ENCODE data around the gene TRAF4. TPM values are rescaled to one million over a fixed set of nuclear protein-coding genes. Genes with fewer than 3 reads are reported as not detected.

The TRAF4 gene
- total and polyA plus RNA-seq, 9 of the 15 experiments (the other 6 are each of a cell fraction or from before 2014, with no cell fraction given) = 2.4 to 147 (median 72.4) TPM

DNA sequence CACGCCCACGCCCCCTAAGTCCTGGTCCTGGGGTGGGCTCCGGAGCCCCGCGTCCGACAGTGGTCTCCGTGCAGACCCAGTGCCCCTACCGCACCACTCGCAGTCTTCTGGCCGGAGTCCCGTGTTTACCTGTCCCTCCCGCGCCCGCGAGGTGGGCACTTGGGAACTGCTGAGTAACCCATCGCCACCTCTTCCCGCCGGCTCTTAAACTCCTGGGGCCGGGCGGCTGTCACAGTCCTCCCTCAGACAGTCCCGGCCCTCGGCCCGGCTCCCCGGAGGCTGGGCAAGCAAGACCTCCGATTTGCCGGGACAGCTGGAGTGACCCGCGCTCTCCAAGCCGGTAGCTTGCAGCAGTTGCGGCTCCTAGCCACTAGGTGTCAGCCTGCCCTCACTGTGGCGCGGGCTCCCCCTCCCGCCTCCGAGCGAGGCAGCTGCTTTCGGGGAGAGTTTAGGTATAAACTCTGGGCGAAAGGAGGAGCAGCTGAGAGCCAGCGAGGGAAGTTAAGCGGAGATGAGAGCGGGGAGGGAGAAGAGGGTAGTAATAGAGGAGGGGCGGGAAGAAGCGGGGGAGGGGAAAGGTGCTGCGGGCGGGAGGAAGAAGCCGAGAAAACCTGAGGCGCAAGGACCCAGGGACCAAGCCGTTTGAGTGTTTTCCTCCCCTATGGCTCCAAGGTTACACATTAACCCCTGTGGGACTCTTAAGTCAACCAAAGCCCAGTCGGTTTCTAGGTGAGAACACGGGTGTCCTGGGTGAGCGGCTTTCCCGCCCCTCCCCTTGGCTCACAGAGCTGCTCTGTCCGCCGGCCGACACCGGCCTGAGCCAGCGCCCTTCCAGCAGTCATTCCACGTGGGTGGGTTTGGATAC is 17.0 kb upstream of the TRAF4 start (continued):
- TF ChIP-seq, protein P1, sequence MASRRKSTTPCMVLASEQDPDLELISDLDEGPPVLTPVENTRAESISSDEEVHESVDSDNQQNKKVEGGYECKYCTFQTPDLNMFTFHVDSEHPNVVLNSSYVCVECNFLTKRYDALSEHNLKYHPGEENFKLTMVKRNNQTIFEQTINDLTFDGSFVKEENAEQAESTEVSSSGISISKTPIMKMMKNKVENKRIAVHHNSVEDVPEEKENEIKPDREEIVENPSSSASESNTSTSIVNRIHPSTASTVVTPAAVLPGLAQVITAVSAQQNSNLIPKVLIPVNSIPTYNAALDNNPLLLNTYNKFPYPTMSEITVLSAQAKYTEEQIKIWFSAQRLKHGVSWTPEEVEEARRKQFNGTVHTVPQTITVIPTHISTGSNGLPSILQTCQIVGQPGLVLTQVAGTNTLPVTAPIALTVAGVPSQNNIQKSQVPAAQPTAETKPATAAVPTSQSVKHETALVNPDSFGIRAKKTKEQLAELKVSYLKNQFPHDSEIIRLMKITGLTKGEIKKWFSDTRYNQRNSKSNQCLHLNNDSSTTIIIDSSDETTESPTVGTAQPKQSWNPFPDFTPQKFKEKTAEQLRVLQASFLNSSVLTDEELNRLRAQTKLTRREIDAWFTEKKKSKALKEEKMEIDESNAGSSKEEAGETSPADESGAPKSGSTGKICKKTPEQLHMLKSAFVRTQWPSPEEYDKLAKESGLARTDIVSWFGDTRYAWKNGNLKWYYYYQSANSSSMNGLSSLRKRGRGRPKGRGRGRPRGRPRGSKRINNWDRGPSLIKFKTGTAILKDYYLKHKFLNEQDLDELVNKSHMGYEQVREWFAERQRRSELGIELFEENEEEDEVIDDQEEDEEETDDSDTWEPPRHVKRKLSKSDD (conservative IDR thresholded peaks at IDR 0.05; ENCODE audit: low read length) = 0 out of 2 replicates have a peak, but pooled peaks have one; percentile 37
- peak; percentile 70 for TF ChIP-seq CBFB (CRISPR knock-in tag; IDR thresholded peaks at IDR 0.05)
- peak; percentile 68 for TF ChIP-seq MXI1 (IDR thresholded peaks at IDR 0.05; ENCODE audit: low read depth, low read length)
- TF ChIP-seq SRSF3 (IDR thresholded peaks at IDR 0.05; ENCODE audit: insufficient read depth, low read length) = no peak
- TF ChIP-seq NONO (IDR thresholded peaks at IDR 0.05; ENCODE audit: low read depth in 2 of 2, low read length in 1 of 2) = no peak
- peak; percentile 2; the same call in 1 of the 2 replicates for TF ChIP-seq TEAD4 (IDR thresholded peaks at IDR 0.05; ENCODE audit: low read length)
- TF ChIP-seq TEAD4 (CRISPR knock-in tag; IDR thresholded peaks at IDR 0.05; ENCODE audit: borderline replicate concordance) = no peak
- no peak for TF ChIP-seq ZNF778 (CRISPR knock-in tag; IDR thresholded peaks at IDR 0.05)
- TF ChIP-seq, protein P2, sequence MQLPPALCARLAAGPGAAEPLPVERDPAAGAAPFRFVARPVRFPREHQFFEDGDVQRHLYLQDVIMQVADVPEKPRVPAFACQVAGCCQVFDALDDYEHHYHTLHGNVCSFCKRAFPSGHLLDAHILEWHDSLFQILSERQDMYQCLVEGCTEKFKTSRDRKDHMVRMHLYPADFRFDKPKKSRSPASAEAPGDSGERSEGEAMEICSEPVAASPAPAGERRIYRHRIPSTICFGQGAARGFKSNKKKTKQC (CRISPR knock-in tag; IDR thresholded peaks at IDR 0.05) = no peak; the same call in 1 of the 2 replicates
- TF ChIP-seq SRSF7 (optimal IDR thresholded peaks at IDR 0.05; ENCODE audit: low read depth, low read length) = no peak
- no peak for TF ChIP-seq GATA2 (CRISPR knock-in tag; IDR thresholded peaks at IDR 0.05)
- TF ChIP-seq, protein P3, sequence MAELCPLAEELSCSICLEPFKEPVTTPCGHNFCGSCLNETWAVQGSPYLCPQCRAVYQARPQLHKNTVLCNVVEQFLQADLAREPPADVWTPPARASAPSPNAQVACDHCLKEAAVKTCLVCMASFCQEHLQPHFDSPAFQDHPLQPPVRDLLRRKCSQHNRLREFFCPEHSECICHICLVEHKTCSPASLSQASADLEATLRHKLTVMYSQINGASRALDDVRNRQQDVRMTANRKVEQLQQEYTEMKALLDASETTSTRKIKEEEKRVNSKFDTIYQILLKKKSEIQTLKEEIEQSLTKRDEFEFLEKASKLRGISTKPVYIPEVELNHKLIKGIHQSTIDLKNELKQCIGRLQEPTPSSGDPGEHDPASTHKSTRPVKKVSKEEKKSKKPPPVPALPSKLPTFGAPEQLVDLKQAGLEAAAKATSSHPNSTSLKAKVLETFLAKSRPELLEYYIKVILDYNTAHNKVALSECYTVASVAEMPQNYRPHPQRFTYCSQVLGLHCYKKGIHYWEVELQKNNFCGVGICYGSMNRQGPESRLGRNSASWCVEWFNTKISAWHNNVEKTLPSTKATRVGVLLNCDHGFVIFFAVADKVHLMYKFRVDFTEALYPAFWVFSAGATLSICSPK (IDR thresholded peaks at IDR 0.05; ENCODE audit: borderline replicate concordance) = no peak
- no peak for TF ChIP-seq HDAC6 (IDR thresholded peaks at IDR 0.05; ENCODE audit: low read depth, low read length)
- no peak for TF ChIP-seq CBX8 (IDR thresholded peaks at IDR 0.05; ENCODE audit: borderline replicate concordance, extremely low read depth, low read depth, low read length, poor library complexity, severe bottlenecking)
- TF ChIP-seq PURB (CRISPR knock-in tag; IDR thresholded peaks at IDR 0.05; ENCODE audit: low read depth) = no peak
- TF ChIP-seq BRF1 (IDR thresholded peaks at IDR 0.05; ENCODE audit: borderline replicate concordance, extremely low read depth, insufficient read length) = no peak
- no peak for TF ChIP-seq ZNF124 (CRISPR knock-in tag; IDR thresholded peaks at IDR 0.05)
- no peak for TF ChIP-seq ZFP36 (IDR thresholded peaks at IDR 0.05; ENCODE audit: low read depth, low read length, partially characterized antibody)
- no peak for TF ChIP-seq POLR2AphosphoS2 (IDR thresholded peaks at IDR 0.05; ENCODE audit: low read length)
- TF ChIP-seq PPARD (CRISPR knock-in tag; IDR thresholded peaks at IDR 0.05) = no peak
- TF ChIP-seq HNRNPH1 (optimal IDR thresholded peaks at IDR 0.05; ENCODE audit: low read depth, low read length) = no peak
- peak; percentile 57; the same call in 1 of the 2 replicates for TF ChIP-seq SPI1 (IDR thresholded peaks at IDR 0.05; ENCODE audit: borderline replicate concordance, low read depth, low read length)
- TF ChIP-seq GABPB2 (CRISPR knock-in tag; conservative IDR thresholded peaks at IDR 0.05) = no peak

Data from K562 (cell line).